Heart right ventricle (tissue), 16 donors: ENCODE data around the gene ANKRD52. TPM values are rescaled to one million over a fixed set of nuclear protein-coding genes. Genes with fewer than 3 reads are reported as not detected.

ENCODE experiments used
- ATAC-seq, 8 donors: fragments of 200-7000 bp; cut with Tn5 transposase; one replicate each; pipeline ENCODE4 v1.9.1; 2020; ENCODE audit warnings: mild to moderate bottlenecking in 8 of 8, moderate library complexity in 8 of 8, moderate number of reproducible peaks in 1 of 8
- DNase-seq, 2 donors: peaks; one replicate each; pipeline ENCODE4 v3.0.0-alpha.2; 2020
- H3K27ac ChIP-seq, 10 donors: fragments of 200-600 bp; sonication (generic) in 2 of 10; one replicate each; pipeline versions ENCODE4 v1.5.0 to v1.8.0; 2020 to 2022; ENCODE audit warnings: mild to moderate bottlenecking in 3 of 10
- H3K27me3 ChIP-seq, 7 donors: fragments of 200-600 bp; one replicate each; pipeline ENCODE4 v1.8.0; 2021 to 2022; ENCODE audit warnings: mild to moderate bottlenecking in 2 of 7
- H3K36me3 ChIP-seq, 9 donors: fragments of 200-600 bp; sonication (generic) in 1 of 9; one replicate each; pipeline versions ENCODE4 v1.5.0 to v1.8.0; 2020 to 2022; ENCODE audit warnings: mild to moderate bottlenecking in 2 of 9
- H3K4me1 ChIP-seq, 9 donors: fragments of 200-600 bp; sonication (generic) in 1 of 9; one replicate each; pipeline versions ENCODE4 v1.5.0 to v1.8.0; 2020 to 2022; ENCODE audit warnings: mild to moderate bottlenecking in 4 of 9
- H3K4me3 ChIP-seq, 10 donors: fragments of 200-600 bp; sonication (generic) in 2 of 10; one replicate each; pipeline versions ENCODE4 v1.5.0 to v1.8.0; 2020 to 2022; ENCODE audit warnings: mild to moderate bottlenecking in 7 of 10, moderate library complexity in 2 of 10
- H3K9me3 ChIP-seq, 11 donors: fragments of 200-600 bp in 10 of 11; sonication (generic) in 2 of 11; one replicate each; pipeline versions ENCODE4 v1.5.0 to v1.8.0; 2013 to 2022; ENCODE audit warnings: mild to moderate bottlenecking in 2 of 11, control low read depth in 1 of 11, moderate library complexity in 1 of 11
- WGBS, 2 donors: extraction: QIAGEN DNeasy Blood & Tissue Kit; methylation state at CpG; one replicate each; pipeline ENCODE4 v1.1.7; 2013; ENCODE audit warnings: inconsistent platforms in 1 of 2; 5-methylcytosine and 5-hydroxymethylcytosine counted together
- intact Hi-C, 10 donors: fragments of 100-400 bp; cut with DNase I; formaldehyde crosslinking; loops; one replicate each; pipeline versions ENCODE4 v1.11.1 to v1.14.2; 2022
- long read RNA-seq, 3 donors: library from polyadenylated mRNA; unstranded; transcript quantifications; one replicate each; pipeline ENCODE4 v2.0.0, GENCODE V29; 2020 to 2021
- polyA plus RNA-seq, 2 donors: library from polyadenylated mRNA; stranded (reverse); fragments of 200-250 nt; gene quantifications; one replicate each; pipeline ENCODE4 v1.2.3, GENCODE V29; 2013
- total RNA-seq, 10 donors: library from RNA; stranded (reverse); fragmentation: NEBNext Ultra II Directional in 3 of 10; extraction: Animal tissue kit (Norgen Biotek cat#: 25700) in 3 of 10; gene quantifications; one replicate each; pipeline versions ENCODE4 v1.2.1 to v1.2.4, GENCODE V29; 2021 to 2023
- TF ChIP-seq, protein P1 (sequence below), 9 donors: fragments of 200-600 bp; sonication (generic) in 2 of 9; IDR thresholded peaks; one replicate each; pipeline versions ENCODE4 v1.5.0 to v1.8.0; 2021 to 2022; ENCODE audit warnings: antibody characterized with exemption in 9 of 9, mild to moderate bottlenecking in 5 of 9, moderate library complexity in 1 of 9
- donor health status: Arrhythmogenic right ventricular cardiomyopathy.
- donor health status: ischemic (EF 13 %, LVEDD 7.1; RV severe dilation, severe dysfunction).
- donor health status: healthy with polysubstance abuse.
- donor health status: DM: no; HTN: yes; CAD: no.
- donor health status: DM: no; HTN: no; CAD: no.
- donor health status: ischemic (EF 25% LVEDD 6.9; RV normal size, moderate dysfunction).
- donor health status: ischemic (EF 25% LVEDD 5.7; RV mildly dilated, moderate dysfunction).
- donor health status: healthy.
- donor health status: DM: yes; HTN: yes; CAD: no.
- donor health status: Ischemic cardiomyopathy.
- donor health status: ischemic (EF 35%, LVEDD 5.7; RV mildly dilated, moderate dysfunction).
- donor health status: nonischemic (EF 11% LVEDD 7.7; RV severe dilation, severe dysfunction).
- donor health status: DM: yes; HTN: yes; CAD: no.
- donor health status: PGD.
- donor health status: ischemic (EF 29% LVEDD 5.4; RV normal size, mild dysfunction).
- donor health status: nonischemic (EF 23%, LVEDD 6.1; RV moderate dilation, normal function).

ANKRD52 gene
- 10 to 100 TPM; 22.2 to 30.9 (median 26.5) TPM for total RNA-seq
- polyA plus RNA-seq: 10 to 100 TPM; 10.2 to 10.8 TPM
- long read RNA-seq, donor 1, partial matches to known transcripts: 0 of 7 reads
- long read RNA-seq, donor 1, other reads (novel, unspliced or antisense): 7 of 7 reads
- long read RNA-seq, donor 2, partial matches to known transcripts: 0 of 4 reads
- long read RNA-seq, donor 2, other reads (novel, unspliced or antisense): 4 of 4 reads
- long read RNA-seq, donor 3: 0 reads

DNA sequence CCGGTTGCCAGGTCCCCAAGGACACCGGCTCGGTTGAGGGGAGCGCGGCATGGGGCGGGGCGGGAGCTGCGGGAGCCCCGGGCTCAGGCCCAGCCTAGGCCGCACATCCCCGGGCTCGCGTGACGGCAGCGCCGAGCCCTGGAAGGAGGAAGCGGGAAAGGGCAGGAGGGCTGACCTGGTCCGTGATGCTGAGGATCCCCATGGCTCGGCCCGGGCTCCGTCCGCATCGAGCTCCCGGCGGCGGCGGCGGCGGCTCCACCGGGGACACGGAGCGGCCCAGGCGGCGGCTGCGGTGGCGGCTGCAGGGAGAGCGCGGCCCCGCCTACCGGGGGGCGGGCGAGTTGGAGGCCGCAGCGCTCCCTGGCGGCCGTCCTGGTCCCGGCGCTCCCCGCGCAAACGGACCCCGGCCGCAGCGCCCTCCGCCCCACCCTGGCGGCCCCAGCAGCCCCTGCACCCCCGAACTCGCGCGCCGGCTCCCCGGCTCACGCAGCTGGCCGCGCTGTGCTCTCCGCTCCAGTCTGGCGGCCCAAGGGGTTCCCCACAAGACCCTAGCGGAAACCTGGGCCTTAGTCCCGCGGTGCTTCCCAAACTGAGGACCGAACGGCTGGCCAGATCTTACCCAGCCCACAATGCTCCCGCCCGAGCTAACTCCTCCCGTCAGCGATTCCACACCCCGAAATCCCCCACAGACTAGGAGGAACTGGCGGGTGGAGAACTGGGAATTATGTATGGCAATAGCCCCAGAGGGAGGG is at the start of gene ANKRD52:
TSS of gene ANKRD52 (minus strand) at position 317 of the 752 bp plus-strand sequence. CDS start at position 202, 115 bp downstream.
- no peaks in the 10 kb centered on the region for H3K9me3 ChIP-seq
- H3K27me3 ChIP-seq: no peaks in the 10 kb centered on the region
- DNase-seq (peak; percentile 71 to 80), ATAC-seq (peak; percentile 89 to 97 (median 95))
- H3K4me1 ChIP-seq: peaks cover 7 to 28% (median 22%) of the 10 kb centered on the region in 9 donors
- WGBS, 2 donors: 0% methylated on average over 61 to 78 of the region's 78 CpGs
- intact Hi-C loops: loop anchor here in 3 of 10 donors (5.0 kb wide), 2 partner anchors 36 to 51 kb away; partner anchors contain the start of genes NABP2 (in 2 of the 3) and RNF41 (in 2 of the 3)
- peak within 1 kb of the TSS; percentile 55 to 96 (median 92) for H3K27ac ChIP-seq
- TF ChIP-seq, protein P1, sequence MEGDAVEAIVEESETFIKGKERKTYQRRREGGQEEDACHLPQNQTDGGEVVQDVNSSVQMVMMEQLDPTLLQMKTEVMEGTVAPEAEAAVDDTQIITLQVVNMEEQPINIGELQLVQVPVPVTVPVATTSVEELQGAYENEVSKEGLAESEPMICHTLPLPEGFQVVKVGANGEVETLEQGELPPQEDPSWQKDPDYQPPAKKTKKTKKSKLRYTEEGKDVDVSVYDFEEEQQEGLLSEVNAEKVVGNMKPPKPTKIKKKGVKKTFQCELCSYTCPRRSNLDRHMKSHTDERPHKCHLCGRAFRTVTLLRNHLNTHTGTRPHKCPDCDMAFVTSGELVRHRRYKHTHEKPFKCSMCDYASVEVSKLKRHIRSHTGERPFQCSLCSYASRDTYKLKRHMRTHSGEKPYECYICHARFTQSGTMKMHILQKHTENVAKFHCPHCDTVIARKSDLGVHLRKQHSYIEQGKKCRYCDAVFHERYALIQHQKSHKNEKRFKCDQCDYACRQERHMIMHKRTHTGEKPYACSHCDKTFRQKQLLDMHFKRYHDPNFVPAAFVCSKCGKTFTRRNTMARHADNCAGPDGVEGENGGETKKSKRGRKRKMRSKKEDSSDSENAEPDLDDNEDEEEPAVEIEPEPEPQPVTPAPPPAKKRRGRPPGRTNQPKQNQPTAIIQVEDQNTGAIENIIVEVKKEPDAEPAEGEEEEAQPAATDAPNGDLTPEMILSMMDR (IDR thresholded peaks at IDR 0.05): peak; percentile 51 to 93 (median 83)
- peaks cover 0 to 38% (median 27%) of the 10 kb centered on the region in 9 donors for H3K36me3 ChIP-seq
- peak within 1 kb of the TSS; percentile 78 to 99 (median 98) for H3K4me3 ChIP-seq

DNA sequence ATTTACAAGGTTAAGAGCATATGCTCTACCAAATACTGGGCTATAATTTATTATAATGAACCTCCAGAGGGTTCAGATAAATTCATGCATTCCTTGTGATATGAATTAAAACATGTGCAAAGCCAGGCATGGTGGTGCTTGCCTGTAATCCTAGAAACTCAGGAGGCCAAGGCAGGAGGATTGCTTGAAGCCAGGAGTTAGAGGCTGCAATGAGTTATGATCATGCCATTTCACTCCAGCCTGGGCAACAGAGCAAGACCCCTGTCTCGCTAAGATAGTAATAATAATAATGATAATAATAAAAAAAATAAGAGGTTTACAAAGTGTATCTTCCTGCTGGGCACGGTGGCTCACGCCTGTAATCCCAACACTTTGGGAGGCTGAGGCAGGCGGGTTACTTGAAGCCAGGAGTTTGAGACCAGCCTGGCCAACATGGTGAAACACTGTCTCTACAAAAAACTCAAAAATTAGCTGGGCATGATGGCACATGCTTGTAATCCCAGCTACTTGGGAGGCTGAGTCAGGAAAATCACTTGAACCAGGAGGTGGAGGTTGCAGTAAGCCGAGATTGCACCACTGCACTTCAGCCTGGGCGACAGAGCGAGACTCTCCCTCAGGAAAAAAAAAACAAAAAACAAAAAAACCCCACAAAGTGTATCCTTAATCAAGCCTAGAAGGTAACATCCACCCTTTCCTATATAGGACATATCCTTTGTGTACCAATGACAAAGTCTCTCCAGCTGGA is 49.2 kb upstream of the ANKRD52 start:
- Histone ChIP-seq H3K9me3 (no peaks in the 10 kb centered on the region), H3K4me3 (no peak overlapping the region), H3K36me3 (peaks cover 0 to 93% (median 22%) of the 10 kb centered on the region in 9 donors), H3K27ac (no peak overlapping the region), H3K27me3 (no peaks in the 10 kb centered on the region), H3K4me1 (peaks cover 0 to 9% (median 5%) of the 10 kb centered on the region in 9 donors)
- TF ChIP-seq, protein P1 (IDR thresholded peaks at IDR 0.05): no peak
- intact Hi-C loops: no loop called here
- DNase-seq (no peak), ATAC-seq (no peak)
- WGBS, 2 donors: 96 to 99% methylated on average over 7 of the region's 7 CpGs

DNA sequence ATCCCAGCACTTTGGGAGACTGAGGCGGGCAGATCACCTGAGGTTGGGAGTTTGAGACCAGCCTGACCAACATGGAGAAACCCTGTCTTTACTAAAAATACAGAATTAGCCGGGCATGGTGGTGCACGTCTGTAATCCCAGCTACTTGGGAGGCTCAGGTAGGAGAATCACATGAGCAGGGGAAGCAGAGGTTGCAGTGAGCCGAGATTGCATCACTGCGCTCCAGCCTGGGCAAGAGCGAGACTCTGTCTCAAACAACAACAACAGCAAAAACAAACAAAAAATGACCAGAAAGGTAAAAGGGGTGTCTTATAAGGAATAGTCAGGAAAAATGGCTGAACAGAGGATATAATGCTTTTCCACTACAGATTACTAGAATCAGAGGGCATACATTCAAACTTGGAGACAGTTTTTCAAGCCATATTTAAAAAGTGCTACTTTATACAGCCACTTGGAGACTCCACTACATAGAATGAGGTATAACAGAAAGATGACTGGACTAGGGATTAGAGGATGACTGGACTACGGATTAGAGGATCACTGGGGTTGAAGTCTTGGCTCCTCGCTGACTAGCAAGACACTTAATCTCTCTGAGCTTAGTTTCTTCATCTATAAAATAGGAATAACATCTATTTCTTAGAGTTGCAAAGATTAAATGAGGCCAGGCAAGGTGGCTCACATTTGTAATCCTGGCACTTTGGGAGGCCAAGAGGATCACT is 46.8 kb upstream of the ANKRD52 start:
- 92 to 93% methylated on average over 8 of the region's 8 CpGs for WGBS, 2 donors
- Histone ChIP-seq H3K36me3 (peaks cover 0 to 70% (median 20%) of the 10 kb centered on the region in 9 donors), H3K4me1 (peaks cover 8 to 27% (median 23%) of the 10 kb centered on the region in 9 donors), H3K27ac (no peak overlapping the region), H3K4me3 (no peak overlapping the region), H3K27me3 (no peaks in the 10 kb centered on the region), H3K9me3 (no peaks in the 10 kb centered on the region)
- DNase-seq (no peak), ATAC-seq (no peak)
- TF ChIP-seq, protein P1 (IDR thresholded peaks at IDR 0.05): no peak
- intact Hi-C loops: no loop called here
